ENCODE measurements around the gene ACAP2. TPM values are rescaled to one million over a fixed set of nuclear protein-coding genes. Genes with fewer than 3 reads are reported as not detected.
"Not testable (repeated sequence)": the region's sequence is repeated elsewhere in the genome, so short reads cannot be mapped to it uniquely, and the experiment has no call there.

ACAP2 gene
- total RNA-seq, 2 experiments from 2014 or later, result 35.3 to 36.3 TPM

DNA sequence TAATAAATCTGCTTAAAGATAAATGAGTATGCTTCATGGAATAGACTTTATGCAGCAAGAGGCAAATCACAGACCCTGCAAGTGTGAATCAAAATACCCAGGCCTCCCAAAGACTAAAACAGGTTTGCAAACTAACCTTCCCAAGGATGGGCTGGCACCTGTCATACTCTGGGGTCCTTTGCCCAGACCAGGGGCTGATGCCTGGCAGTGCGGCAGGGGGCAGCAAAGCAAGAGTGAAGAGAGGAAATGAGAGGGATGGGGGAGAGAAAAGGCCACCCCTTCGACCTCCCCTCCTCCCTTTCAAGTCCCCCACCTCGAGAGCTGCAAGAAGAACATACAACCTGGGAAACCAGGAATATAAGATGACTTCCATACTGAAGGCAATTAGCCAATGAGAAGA, 203.7 kb downstream of the ACAP2 start:
- CTCF ChIA-PET, result no interaction called here
- POLR2A ChIA-PET, result interaction anchor here (0.6 kb wide), 1 partner anchor 215 kb away, joined by 3 read pairs; no protein-coding TSS in a partner anchor

DNA sequence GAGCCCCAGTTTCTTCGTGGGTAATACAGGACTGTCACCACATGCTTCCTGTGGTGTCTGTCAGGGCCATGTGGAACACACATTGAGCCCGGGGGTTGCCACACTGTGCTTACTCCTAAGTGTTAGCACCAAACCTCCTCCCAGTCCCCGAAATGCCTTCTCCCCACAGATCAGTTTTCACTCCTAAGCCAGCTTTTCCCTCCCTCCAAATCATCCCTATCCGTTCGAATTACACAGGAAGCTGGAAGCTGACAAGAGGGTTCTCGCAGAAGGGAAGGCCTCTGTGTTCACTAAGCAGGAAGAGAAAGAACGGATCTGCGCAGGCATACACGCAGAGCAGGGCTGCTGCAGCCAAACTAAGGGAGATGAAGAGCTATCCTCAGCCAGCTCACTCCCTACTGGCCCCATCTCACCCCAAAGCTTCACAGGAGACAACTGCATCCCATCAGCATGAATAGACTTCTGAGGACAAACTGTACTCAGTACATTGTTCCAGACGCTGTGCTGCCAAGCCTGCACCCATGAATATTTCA, 204.2 kb downstream of the ACAP2 start:
- ChIA-PET CTCF (no interaction called here), POLR2A (no interaction called here)

DNA sequence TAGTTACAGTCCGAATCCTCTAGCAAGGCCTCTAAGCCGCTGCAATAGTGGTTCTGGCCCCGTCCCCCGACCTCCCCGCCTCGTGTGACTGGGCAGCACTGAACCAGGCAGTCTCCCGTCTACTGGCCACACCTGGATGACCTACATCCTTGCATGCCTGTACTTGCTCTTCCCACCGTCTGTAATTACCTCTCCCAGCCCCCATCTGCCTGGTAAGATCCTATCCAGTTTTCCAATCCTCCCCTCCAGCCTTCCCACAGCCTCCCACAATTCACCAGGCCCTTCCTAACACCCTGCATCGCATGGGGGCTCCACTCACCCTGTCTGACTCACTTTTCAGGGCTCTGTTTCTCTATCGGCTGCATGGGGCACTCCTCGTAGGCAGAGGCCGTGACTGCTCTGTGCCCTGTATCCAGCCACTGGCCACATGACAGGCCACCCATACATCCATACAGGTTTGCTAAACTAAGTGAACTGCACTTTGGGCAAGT, 204.7 kb downstream of the ACAP2 start:
- ChIA-PET CTCF (no interaction called here), POLR2A (no interaction called here)

DNA sequence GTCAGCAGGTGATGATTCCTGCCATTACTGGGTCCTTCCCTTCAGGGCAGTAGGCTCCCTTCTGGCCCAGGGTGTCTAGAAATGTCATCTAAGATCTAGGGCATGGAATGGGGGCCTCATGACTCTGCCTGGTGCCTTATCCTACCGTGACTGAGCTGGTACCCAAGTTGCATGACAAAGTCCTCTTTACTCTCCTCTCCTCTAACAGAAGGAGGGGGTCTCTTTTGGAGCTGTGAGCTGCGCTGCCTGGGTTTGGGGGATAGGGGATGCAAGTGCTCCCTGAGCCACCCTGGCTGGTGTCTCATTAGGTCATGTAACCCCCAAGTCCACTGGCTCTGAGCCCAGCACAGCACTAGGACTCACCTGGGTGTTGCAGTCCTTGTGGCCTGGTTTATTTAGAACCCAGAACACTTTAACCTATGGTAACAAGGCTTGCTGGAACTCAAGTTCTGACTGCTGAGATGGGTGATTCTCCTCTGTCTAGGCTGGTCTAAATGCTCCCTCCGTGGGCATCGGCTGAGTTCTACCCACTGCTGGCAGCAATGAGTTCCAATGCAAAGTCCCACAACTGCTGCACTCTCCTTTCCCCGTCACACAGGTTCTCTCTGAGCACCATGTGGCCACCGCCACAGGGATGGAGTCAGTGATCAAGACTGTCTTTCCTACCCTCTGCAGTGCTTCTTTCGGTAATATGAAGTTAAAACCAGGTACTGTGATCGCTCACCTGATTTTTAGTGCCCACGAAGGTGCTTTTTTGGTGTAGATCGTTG, 205.8 kb downstream of the ACAP2 start:
- ChIA-PET CTCF (no interaction called here), POLR2A (no interaction called here)

DNA sequence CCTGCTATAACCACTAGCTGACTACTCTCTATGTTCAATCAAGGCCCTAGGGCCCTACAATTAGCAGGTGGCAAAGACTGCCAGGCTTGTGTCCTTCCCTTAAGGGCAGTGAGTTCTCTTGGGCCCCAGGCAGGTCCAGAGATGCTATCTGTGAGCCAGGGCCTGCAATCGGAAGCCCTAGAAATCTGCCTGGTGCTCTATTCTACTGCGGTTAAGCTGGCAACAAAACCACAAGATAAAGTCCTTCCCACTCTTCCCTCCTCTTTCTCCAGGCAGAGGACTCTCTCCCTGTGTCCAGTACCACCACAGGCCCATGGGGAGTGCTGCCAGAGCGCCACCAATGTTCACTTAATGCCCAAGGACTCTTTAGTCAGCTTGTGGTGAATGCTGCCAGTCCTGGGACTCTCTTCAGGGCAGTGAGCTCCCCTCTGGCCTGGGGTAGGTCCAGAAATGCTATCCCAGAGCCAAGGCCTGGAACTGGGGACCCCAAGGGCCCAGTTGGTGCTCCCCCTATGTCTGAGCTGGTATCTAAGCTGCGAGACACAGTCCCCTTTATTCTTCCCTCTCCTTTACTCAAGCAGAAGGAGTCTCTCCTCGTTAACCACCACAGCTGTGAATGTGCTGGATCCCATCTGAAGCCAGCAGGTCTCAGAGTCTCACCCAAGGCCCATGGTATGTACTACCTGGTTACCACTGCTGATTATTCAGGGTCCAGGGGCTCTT, 206.6 kb downstream of the ACAP2 start:
- ChIA-PET POLR2A (no interaction called here), CTCF (no interaction called here)

DNA sequence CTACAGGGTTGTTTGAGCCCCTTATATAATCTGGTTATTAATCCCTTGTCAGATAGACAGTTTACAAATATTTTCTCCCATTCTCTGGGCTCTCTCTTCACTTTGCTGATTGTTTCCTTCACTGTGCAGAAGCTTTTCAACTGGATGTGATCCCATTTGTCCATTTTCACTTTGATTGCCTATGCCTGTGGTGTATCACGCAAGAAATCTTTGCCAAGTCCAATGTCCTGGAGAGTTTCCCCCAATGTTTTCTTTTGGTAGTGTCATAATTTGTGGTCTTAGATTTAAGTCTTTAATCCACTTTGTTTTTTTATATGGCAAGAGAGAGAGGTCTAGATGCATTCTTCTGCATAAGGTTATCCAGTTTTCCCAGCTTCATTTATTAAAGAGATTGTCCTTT, 212.6 kb downstream of the ACAP2 start:
- ChIA-PET CTCF (no interaction called here), POLR2A (no interaction called here)

DNA sequence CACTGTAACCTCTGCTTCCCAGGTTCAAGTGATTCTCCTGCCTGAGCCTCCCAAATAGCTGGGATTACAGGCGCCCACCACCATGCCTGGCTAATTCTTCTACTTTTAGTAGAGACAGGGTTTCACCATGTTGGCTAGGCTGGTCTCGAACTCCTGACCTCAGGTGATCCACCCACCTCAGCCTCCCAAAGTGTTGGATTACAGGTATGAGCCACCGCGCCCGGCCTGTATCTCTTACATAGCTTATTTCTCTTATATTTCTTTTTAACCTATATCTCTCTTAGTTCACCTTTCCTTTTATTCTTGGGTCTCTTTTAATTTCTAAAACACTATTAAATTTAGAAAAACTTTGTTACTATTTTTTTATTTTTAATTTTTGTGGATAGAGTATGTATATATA, 213.9 kb downstream of the ACAP2 start:
- CTCF ChIA-PET, result not testable (repeated sequence)

DNA sequence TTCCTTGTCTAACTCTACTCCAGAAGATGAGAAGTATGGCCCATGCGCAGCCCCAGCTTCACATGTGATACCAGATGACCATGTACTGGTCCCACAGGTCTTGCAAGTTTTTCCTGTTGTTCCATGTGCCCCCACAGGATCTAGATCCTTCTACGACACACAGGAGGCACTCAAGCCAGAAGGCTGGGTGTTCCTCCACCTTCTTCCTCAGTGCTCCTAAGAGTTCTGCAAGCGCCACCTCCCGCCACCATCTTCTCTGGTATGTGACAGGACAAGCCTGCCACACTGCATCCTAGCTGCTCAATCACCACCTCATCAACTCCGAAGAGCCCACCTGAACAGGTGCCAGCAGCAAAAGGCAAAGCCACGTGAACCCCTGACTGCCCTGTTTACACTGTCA, 214.9 kb downstream of the ACAP2 start:
- CTCF ChIA-PET, result no interaction called here
- POLR2A ChIA-PET, result no interaction called here

More for the DNA sequence above, 213.9 kb downstream of the ACAP2 start:
- POLR2A ChIA-PET, result not testable (repeated sequence)

DNA sequence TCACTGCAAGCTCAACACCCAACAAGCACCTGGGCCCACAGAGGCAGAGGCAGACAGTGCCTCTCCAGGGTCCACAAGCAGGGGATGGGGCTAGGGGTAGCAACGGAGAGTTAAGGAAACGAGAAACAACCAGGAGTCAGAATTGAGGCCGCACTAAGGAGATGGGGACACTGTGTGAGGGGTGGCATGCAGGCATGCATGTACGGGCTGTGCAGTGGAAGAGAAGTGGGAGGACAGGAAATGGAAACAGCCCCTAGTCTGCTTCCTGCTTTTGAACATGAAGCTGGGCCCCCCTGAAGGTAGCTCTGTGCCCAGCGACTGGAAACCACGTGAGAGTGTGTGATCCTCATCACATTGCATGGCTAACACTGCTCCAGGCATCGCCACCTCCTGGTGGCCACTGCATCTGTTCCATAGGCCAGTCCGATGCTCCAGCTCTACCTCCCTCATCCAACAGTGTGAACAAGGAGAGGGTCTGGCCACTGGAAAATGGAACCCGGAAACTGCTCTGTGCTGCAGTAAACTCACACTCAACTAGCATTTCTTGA, 215.8 kb downstream of the ACAP2 start:
- ChIA-PET CTCF (no interaction called here), POLR2A (interaction anchor here (0.6 kb wide), 2 partner anchors 148 to 691 kb away, joined by 3 read pairs; no protein-coding TSS in a partner anchor)

DNA sequence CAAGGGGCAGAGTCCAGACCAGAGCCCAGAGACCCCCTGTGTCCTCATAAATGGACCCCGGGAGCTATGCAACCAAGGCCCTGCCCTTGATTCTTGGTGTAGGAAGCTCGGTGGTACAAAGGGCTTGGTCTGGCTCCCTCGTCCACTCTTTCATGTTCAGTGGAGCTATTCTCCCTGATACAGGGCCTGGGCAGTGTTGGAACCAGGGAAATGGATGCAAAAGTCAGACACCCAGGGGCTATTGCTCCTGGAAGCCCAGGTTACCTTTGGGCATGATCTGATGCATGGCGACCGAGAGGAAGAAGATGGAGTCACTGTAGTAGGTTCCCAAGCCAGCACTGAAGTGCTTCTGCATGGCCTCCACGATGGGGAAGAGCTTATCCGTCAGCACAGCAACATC, 216.4 kb downstream of the ACAP2 start:
- ChIA-PET CTCF (no interaction called here), POLR2A (interaction anchor here (0.6 kb wide), 1 partner anchor 691 kb away, joined by 3 read pairs; no protein-coding TSS in a partner anchor)

DNA sequence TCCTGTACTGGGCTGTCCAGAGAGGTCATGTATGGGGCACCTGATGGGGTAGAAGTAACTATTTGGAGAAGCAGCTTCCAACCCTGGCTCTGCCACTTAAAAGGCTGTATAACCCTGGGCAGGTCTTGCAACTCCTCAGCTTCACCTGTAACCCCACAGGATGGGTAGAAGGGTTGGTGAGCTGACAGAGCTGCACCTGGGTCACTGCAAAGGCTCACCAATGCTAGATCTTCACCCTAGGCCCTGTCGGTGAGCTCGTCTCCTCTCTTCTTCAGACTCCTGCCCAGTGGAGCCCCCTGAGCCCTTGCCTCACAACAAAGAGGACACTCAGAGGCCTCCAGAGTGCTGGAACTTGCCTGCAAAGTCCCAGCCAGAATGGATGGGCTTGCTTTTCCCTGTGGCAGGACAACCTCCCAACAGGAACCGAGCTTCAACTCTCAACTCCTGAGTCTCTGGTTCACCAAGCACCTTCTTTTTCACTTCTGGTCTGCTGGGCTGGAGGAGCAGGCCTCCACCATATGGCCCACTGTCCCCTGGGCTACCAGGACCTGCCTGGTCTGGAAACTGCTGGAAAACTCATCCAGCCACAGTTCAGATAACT, 217.7 kb downstream of the ACAP2 start:
- ChIA-PET POLR2A (no interaction called here), CTCF (no interaction called here)

Other genes with a start within 250 kb of the ACAP2 start
- 1 to 10 TPM; 9.1 to 9.3 TPM for gene XXYLT1, start 171.9 kb downstream of the ACAP2 start, total RNA-seq
- 100 to 1,000 TPM; 102 to 108 TPM for gene PPP1R2, start 100.3 kb upstream of the ACAP2 start, total RNA-seq
- gene APOD, start 140.9 kb upstream of the ACAP2 start, total RNA-seq, result not detected